ENCODE measurements around the gene SORCS1.

GRCh38 chr10:106999118-106999707, 165.3 kb downstream of the SORCS1 start:
- TF ChIP-seq, protein P1, sequence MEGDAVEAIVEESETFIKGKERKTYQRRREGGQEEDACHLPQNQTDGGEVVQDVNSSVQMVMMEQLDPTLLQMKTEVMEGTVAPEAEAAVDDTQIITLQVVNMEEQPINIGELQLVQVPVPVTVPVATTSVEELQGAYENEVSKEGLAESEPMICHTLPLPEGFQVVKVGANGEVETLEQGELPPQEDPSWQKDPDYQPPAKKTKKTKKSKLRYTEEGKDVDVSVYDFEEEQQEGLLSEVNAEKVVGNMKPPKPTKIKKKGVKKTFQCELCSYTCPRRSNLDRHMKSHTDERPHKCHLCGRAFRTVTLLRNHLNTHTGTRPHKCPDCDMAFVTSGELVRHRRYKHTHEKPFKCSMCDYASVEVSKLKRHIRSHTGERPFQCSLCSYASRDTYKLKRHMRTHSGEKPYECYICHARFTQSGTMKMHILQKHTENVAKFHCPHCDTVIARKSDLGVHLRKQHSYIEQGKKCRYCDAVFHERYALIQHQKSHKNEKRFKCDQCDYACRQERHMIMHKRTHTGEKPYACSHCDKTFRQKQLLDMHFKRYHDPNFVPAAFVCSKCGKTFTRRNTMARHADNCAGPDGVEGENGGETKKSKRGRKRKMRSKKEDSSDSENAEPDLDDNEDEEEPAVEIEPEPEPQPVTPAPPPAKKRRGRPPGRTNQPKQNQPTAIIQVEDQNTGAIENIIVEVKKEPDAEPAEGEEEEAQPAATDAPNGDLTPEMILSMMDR (IDR thresholded peaks at IDR 0.05; ENCODE audit: low read depth, low read length, poor library complexity, severe bottlenecking): no peak
- no peak for TF ChIP-seq EZH2phosphoT487 (IDR thresholded peaks at IDR 0.05; ENCODE audit: borderline replicate concordance, low read length)
